SU-DHL-6 (cell line): ENCODE results near the gene NXN.

Experiments used
- EZH2phosphoT487 ChIP-seq: fragments of 200-600 bp; sonication (generic), shearing (Covaris generic); conservative IDR thresholded peaks from 2 replicates; pipeline ENCODE4 v1.6.1; 2018; ENCODE audit warnings: mild to moderate bottlenecking, antibody characterized with exemption, low read length, moderate library complexity, mixed read lengths
- TF ChIP-seq, protein P1 (sequence below): fragments of 200-600 bp; sonication (generic); IDR thresholded peaks from one replicate; pipeline ENCODE4 v1.5.1; 2017; ENCODE audit warnings: antibody characterized with exemption, mild to moderate bottlenecking, low read length, moderate library complexity; ENCODE audit not compliant: insufficient read depth, poor library complexity, severe bottlenecking

DNA sequence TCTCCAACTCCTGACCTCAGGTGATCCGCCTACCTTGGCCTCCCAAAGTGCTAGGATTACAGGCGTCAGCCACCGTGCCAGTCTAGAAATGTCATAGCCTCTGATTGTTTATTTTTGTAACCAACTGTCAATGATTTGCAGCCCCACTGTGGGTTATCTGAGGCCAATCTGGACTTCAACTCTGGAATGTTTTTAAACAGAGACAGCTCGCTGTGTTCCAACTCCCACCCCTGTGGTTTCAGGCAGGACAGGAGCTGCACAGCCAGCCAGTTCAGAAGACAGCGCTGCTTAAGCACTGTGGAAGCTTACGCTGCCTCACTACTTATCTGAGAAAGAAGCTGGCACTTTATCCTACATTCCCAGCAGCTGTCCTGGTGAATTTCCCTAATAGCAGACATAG, 177.9 kb downstream of the NXN start:
- TF ChIP-seq, protein P1, sequence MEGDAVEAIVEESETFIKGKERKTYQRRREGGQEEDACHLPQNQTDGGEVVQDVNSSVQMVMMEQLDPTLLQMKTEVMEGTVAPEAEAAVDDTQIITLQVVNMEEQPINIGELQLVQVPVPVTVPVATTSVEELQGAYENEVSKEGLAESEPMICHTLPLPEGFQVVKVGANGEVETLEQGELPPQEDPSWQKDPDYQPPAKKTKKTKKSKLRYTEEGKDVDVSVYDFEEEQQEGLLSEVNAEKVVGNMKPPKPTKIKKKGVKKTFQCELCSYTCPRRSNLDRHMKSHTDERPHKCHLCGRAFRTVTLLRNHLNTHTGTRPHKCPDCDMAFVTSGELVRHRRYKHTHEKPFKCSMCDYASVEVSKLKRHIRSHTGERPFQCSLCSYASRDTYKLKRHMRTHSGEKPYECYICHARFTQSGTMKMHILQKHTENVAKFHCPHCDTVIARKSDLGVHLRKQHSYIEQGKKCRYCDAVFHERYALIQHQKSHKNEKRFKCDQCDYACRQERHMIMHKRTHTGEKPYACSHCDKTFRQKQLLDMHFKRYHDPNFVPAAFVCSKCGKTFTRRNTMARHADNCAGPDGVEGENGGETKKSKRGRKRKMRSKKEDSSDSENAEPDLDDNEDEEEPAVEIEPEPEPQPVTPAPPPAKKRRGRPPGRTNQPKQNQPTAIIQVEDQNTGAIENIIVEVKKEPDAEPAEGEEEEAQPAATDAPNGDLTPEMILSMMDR = no peak
- TF ChIP-seq EZH2phosphoT487 = no peak
